Measurements from ENCODE around the gene AAMP.

Gene AAMP

GRCh38 chr2:218244204-218244603 is 25.7 kb downstream of the AAMP start:
- TF ChIP-seq GATA3 (IDR thresholded peaks at IDR 0.05; ENCODE audit: low read depth, low read length) (no peak), GATA2 (IDR thresholded peaks at IDR 0.05; ENCODE audit: low read depth, low read length) (no peak)

- TF ChIP-seq GATA3 (IDR thresholded peaks at IDR 0.05; ENCODE audit: low read depth, low read length) (no peak), GATA2 (IDR thresholded peaks at IDR 0.05; ENCODE audit: low read depth, low read length) (no peak)
Measured at GRCh38 chr2:218238887-218239286, 31.1 kb downstream of the AAMP start.

- no peak for TF ChIP-seq GATA2 (IDR thresholded peaks at IDR 0.05; ENCODE audit: low read depth, low read length)
- TF ChIP-seq GATA3 (IDR thresholded peaks at IDR 0.05; ENCODE audit: low read depth, low read length), result no peak
Measured at GRCh38 chr2:218236829-218237228, 33.1 kb downstream of the AAMP start.

GRCh38 chr2:218235017-218235416 is 34.9 kb downstream of the AAMP start:
- no peak for TF ChIP-seq GATA3 (IDR thresholded peaks at IDR 0.05; ENCODE audit: low read depth, low read length)
- TF ChIP-seq GATA2 (IDR thresholded peaks at IDR 0.05; ENCODE audit: low read depth, low read length), result no peak

GRCh38 chr2:218234521-218234920 is 35.4 kb downstream of the AAMP start:
- TF ChIP-seq GATA3 (IDR thresholded peaks at IDR 0.05; ENCODE audit: low read depth, low read length) (no peak), GATA2 (IDR thresholded peaks at IDR 0.05; ENCODE audit: low read depth, low read length) (no peak)

- TF ChIP-seq GATA2 (IDR thresholded peaks at IDR 0.05; ENCODE audit: low read depth, low read length), result no peak
- TF ChIP-seq GATA3 (IDR thresholded peaks at IDR 0.05; ENCODE audit: low read depth, low read length), result no peak
Measured at GRCh38 chr2:218233543-218233942, 36.4 kb downstream of the AAMP start.

GRCh38 chr2:218230882-218231281 is 39.1 kb downstream of the AAMP start:
- TF ChIP-seq GATA3 (IDR thresholded peaks at IDR 0.05; ENCODE audit: low read depth, low read length), result no peak
- TF ChIP-seq GATA2 (IDR thresholded peaks at IDR 0.05; ENCODE audit: low read depth, low read length), result no peak

GRCh38 chr2:218229851-218230250 is 40.1 kb downstream of the AAMP start:
- TF ChIP-seq GATA3 (IDR thresholded peaks at IDR 0.05; ENCODE audit: low read depth, low read length) (no peak), GATA2 (IDR thresholded peaks at IDR 0.05; ENCODE audit: low read depth, low read length) (no peak)

- TF ChIP-seq GATA3 (IDR thresholded peaks at IDR 0.05; ENCODE audit: low read depth, low read length), result no peak
- TF ChIP-seq GATA2 (IDR thresholded peaks at IDR 0.05; ENCODE audit: low read depth, low read length), result no peak
Measured at GRCh38 chr2:218229239-218229638, 40.7 kb downstream of the AAMP start.

GRCh38 chr2:218228366-218229090 is 41.4 kb downstream of the AAMP start:
- TF ChIP-seq GATA2 (IDR thresholded peaks at IDR 0.05; ENCODE audit: low read depth, low read length) (no peak), GATA3 (IDR thresholded peaks at IDR 0.05; ENCODE audit: low read depth, low read length) (no peak)

- TF ChIP-seq GATA3 (IDR thresholded peaks at IDR 0.05; ENCODE audit: low read depth, low read length) (no peak), GATA2 (IDR thresholded peaks at IDR 0.05; ENCODE audit: low read depth, low read length) (no peak)
Measured at GRCh38 chr2:218226903-218227302, 43.0 kb downstream of the AAMP start.

- TF ChIP-seq GATA2 (IDR thresholded peaks at IDR 0.05; ENCODE audit: low read depth, low read length), result no peak
- no peak for TF ChIP-seq GATA3 (IDR thresholded peaks at IDR 0.05; ENCODE audit: low read depth, low read length)
Measured at GRCh38 chr2:218224186-218224585, 45.8 kb downstream of the AAMP start.

- TF ChIP-seq GATA3 (IDR thresholded peaks at IDR 0.05; ENCODE audit: low read depth, low read length), result no peak
- no peak for TF ChIP-seq GATA2 (IDR thresholded peaks at IDR 0.05; ENCODE audit: low read depth, low read length)
Measured at GRCh38 chr2:218223046-218223445, 46.9 kb downstream of the AAMP start.

GRCh38 chr2:218221000-218221399 is 48.9 kb downstream of the AAMP start:
- no peak for TF ChIP-seq GATA2 (IDR thresholded peaks at IDR 0.05; ENCODE audit: low read depth, low read length)
- no peak for TF ChIP-seq GATA3 (IDR thresholded peaks at IDR 0.05; ENCODE audit: low read depth, low read length)

GRCh38 chr2:218219934-218220333 is 50.0 kb downstream of the AAMP start:
- no peak for TF ChIP-seq GATA2 (IDR thresholded peaks at IDR 0.05; ENCODE audit: low read depth, low read length)
- no peak for TF ChIP-seq GATA3 (IDR thresholded peaks at IDR 0.05; ENCODE audit: low read depth, low read length)
